ENCODE measurements around the gene WTAP. TPM values are rescaled to one million over a fixed set of nuclear protein-coding genes. Genes with fewer than 3 reads are reported as not detected.
A peak's percentile ranks its signal among the peaks of the same experiment; 100 is the strongest.
"Not testable (repeated sequence)": the region's sequence is repeated elsewhere in the genome, so short reads cannot be mapped to it uniquely, and the experiment has no call there.

The WTAP gene
- total RNA-seq, 2 donors from 2014 or later = 89.9 to 94.3 TPM

DNA sequence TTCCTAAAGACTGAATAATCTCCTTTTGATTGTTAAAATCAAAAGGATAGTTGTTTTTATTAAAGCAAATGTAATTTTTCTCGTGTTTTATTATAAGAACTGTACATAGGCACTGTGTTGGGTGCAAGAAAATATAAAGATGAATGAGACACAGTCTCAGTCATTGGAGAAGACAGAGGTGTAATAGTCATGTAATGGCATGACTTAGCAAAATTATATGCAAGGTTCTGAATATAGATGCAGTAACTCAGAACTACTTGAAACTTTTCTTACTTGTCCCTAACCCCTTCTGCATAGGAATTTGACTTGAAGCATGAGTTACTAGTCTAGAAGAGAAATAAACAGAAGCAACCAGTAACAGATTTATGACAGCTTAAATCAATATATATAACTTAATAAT, 14.9 kb downstream of the WTAP start:
- Mint-ChIP-seq H3K9me3 (no peaks in the 10 kb centered on the region), H3K27ac (peak overlapping the region in 1 of 2 donors; percentile 77), H3K36me3 (peaks cover 16 to 42% of the 10 kb centered on the region in 2 donors)
- ATAC-seq (no peak), DNase-seq (ENCODE audit: low spot score in 2 of 2) (no peak)

DNA sequence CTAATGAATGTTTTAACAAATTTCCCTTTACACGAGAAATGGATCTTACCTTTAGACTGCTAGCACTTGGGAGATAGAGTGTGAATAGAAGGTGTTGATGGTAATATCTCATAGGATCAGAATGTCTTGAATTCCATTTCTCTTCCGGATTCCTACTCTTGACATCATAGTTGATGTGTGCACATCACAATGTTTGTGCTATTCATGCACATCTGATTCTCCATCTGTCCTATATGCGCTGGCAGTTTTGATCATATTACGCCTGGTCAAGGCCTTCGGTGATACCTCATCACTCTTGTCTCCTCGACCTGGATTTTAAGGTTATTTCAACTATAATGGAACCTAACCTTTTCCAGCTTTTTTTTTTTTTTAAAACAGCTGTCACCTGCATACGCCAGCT, 17.8 kb downstream of the WTAP start:
- DNase-seq (ENCODE audit: low spot score in 2 of 2) = no peak
- Mint-ChIP-seq H3K9me3 (no peaks in the 10 kb centered on the region), H3K27ac (peak overlapping the region in 1 of 2 donors; percentile 35), H3K36me3 (peaks cover 16 to 44% of the 10 kb centered on the region in 2 donors)
- ATAC-seq = no peak

DNA sequence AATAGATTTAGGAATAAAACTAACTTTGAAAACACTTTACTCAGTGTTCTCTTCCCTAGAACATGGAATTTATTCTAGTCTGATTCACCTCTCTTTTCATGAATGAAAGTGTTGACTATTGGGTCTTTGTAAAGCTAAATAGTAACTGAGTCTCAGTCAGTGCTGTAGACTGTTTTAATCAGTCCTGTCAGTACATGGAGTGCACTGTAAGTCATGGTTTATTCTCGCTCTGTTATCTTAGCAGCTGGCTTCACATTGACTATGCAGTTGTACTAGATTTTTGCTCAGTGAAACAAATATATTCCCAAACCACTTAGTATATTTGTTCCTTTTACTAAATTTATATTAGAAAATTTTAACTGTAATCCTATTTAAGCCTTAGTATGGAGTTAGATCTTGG, 19.5 kb downstream of the WTAP start:
- DNase-seq (ENCODE audit: low spot score in 2 of 2) = no peak
- ATAC-seq = no peak
- Mint-ChIP-seq H3K9me3 (no peaks in the 10 kb centered on the region), H3K36me3 (peaks cover 16 to 30% of the 10 kb centered on the region in 2 donors), H3K27ac (peak overlapping the region in 1 of 2 donors; percentile 36)

DNA sequence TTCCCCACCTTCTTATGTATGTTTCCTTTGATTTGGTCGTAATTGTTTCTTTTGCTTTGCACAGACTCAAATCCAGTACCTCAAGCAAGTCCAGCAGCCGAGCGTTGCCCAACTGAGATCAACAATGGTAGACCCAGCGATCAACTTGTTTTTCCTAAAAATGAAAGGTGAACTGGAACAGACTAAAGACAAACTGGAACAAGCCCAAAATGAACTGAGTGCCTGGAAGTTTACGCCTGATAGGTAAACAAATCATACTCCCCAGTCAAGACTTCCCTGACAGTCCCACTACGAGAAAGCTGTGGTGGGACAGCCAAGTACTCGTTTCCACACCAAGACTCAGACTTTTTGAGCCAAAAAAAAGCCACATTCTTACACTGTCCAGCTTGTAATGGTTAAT, 20.8 kb downstream of the WTAP start:
- Mint-ChIP-seq H3K27ac (peak overlapping the region in 1 of 2 donors; percentile 23), H3K36me3 (peaks cover 16 to 32% of the 10 kb centered on the region in 2 donors)
- not testable (repeated sequence) for ATAC-seq; H3K9me3 Mint-ChIP-seq; DNase-seq (ENCODE audit: low spot score in 2 of 2)

DNA sequence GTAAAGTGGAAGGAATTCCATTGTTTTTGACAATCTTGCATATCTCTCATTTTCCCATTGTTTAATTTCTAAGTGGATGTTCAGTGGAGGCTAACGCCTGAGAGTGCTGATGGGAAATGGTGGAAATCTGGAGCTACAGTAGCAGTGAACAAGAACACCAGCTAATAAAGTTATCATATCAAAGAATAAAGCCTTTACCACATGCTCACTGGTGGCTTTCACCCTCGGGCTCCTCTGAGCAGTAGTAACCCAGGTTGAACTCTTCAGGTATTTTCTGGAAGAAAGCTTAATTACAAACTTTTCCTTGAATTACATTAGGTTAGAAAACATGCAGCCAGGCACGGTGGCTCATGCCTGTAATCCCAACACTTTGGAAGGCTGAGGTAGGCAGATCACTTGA, 24.1 kb downstream of the WTAP start:
- no peak for DNase-seq (ENCODE audit: low spot score in 2 of 2)
- no peaks in the 10 kb centered on the region for H3K9me3 Mint-ChIP-seq
- H3K27ac Mint-ChIP-seq = peak overlapping the region in 1 of 2 donors; percentile 89
- ATAC-seq = no peak
- H3K36me3 Mint-ChIP-seq = peaks cover 14 to 30% of the 10 kb centered on the region in 2 donors

DNA sequence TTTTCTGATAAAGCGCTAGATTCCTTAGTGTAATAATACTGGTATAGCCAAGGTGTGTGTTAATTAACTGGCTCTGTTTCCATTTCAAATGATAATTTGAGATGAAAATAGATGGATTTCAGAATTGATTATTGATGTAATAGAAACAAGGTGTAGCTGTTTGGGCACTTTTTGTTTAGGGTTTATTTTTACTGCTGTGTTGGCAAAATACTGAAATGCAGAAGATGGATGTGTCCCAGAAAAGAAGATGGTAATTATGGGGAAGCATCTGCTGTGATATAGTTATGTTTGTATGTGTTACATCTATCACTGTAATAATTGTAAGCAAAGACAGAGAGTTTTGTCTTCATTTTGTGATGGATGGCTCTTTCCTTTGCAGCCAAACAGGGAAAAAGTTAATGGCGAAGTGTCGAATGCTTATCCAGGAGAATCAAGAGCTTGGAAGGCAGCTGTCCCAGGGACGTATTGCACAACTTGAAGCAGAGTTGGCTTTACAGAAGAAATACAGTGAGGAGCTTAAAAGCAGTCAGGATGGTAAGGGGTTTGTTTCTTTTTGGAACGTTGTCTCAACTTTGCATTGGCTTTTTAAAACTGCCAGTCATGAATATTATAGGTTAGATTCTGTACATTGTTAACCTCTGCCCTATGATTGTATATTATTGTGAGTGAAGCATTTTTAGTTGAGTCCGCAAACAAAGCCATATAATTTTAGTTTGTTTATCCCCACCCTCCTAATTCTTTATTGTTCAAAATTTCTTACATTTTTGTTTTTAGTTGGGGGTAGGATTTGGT, 26.0 kb downstream of the WTAP start:
- Mint-ChIP-seq H3K27ac (peak overlapping the region in 1 of 2 donors; percentile 12), H3K36me3 (peaks cover 17 to 32% of the 10 kb centered on the region in 2 donors), H3K9me3 (no peaks in the 10 kb centered on the region)
- DNase-seq (ENCODE audit: low spot score in 2 of 2) = no peak
- no peak for ATAC-seq

DNA sequence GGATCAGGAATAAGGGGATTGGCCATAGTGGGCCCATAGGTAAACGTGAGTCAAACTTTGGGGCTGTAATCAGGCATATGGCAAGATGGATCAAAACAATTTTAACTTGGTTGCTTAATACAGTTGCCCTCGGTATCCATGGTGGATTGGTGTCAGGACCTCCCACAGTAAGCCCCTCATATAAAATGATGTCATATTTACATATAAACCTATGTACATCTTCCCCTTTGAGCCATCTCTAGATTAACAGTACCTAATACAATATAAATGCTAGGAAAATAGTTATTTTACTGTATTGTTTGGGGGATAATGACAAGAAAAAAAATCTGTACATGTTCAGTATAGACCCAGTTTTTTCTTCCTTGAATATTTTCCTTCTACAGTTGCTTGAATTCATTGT, 27.1 kb downstream of the WTAP start:
- H3K36me3 Mint-ChIP-seq = peaks cover 21 to 36% of the 10 kb centered on the region in 2 donors
- H3K9me3 Mint-ChIP-seq = no peaks in the 10 kb centered on the region

DNA sequence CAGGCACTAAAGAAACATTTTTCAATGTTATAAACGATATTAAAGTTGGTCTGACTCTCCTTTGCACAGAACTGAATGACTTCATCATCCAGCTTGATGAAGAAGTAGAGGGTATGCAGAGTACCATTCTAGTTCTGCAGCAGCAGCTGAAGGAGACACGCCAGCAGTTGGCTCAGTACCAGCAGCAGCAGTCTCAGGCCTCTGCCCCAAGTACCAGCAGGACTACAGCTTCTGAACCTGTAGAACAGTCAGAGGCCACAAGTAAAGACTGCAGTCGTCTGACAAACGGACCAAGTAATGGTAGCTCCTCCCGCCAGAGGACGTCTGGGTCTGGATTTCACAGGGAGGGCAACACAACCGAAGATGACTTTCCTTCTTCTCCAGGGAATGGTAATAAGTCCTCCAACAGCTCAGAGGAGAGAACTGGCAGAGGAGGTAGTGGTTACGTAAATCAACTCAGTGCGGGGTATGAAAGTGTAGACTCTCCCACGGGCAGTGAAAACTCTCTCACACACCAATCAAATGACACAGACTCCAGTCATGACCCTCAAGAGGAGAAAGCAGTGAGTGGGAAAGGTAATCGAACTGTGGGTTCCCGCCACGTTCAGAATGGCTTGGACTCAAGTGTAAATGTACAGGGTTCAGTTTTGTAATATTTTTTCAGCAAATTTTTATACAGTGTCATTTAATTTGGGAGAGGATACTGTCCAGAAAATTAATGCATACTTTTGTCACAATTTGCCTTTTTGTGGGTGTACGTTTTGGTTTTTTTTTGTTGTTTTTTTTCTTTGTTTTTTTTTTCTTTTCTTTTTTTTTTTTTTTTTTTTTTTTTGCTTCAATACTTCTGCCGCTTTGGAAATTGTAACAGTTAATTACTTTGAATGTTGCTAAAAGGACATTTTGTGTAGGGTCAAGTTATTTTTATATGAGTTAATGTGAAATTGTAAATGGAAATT, 27.9 kb downstream of the WTAP start:
- H3K9me3 Mint-ChIP-seq = no peaks in the 10 kb centered on the region
- no peak for ATAC-seq
- H3K27ac Mint-ChIP-seq = peak overlapping the region in 1 of 2 donors; percentile 95
- no peak for DNase-seq (ENCODE audit: low spot score in 2 of 2)
- peaks cover 21 to 36% of the 10 kb centered on the region in 2 donors for H3K36me3 Mint-ChIP-seq

More for the DNA sequence above, 27.1 kb downstream of the WTAP start:
- no peak overlapping the region for H3K27ac Mint-ChIP-seq
- no peak for ATAC-seq
- DNase-seq (ENCODE audit: low spot score in 2 of 2) = no peak

DNA sequence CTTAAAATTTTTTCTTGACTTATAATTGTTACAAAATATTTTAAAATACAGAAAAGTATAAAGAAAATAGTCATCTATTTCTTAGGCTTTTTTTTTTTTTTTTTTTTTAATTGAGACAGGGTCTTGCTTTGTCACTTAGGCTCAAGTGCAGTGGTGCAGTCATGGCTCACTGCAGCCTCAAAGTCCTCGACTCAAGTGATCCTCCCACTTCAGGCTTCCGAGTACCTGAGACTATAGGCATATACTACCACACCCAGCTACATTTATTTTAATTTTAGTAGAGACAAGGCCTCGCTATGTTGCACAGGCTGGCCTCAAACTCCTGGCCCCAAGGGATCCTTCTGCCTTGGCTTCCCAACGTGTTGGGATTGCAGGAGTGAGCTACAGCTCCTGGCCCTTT, 29.2 kb downstream of the WTAP start:
- ATAC-seq (no peak), DNase-seq (ENCODE audit: low spot score in 2 of 2) (no peak)
- peaks cover 28 to 36% of the 10 kb centered on the region in 2 donors for H3K36me3 Mint-ChIP-seq
- no peaks in the 10 kb centered on the region for H3K9me3 Mint-ChIP-seq
- no peak overlapping the region for H3K27ac Mint-ChIP-seq

DNA sequence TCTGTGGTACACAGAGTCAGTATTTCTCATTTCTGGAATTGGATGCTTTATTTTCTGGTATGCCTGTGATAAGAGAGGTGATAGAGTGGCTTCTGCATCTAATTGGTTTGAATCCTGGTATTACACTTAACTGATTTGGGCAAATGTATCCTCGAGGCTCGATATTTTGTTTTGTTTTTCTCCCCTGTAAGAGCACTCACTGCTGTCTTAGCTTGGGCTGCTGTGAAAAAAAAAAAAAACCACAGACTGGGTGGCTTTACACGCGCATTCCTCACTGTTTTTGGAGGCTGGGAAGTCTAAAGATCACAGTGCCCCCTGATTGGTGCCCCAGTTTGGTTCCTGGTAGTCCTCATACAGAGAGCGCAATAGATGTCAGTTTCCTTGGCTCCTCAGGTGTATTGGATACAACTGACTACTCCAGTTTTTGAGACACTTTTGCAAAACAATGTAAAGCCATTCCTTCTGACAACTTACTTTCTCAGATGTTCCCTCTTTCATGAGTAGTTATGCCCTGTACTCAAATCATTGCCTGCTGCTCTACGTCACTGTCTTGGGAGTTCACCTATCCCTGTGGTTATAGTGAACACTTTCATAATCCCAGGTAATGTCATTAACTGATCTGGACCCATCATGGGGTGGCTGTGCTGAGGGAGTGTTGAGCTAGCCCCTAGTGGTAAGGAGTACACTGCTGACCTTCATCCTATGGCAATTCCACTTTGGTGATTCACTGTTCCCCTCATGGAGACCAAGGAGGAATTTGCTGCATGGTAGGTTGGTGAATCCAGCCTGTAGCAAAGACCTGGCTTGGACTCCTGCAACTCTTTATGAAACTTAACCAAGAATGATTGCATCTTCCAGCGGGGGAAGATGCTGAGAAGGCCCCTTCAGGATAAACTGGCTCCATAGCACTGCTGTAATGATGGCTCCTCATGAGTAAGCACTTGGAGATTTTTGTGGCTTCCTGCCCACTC, 31.0 kb downstream of the WTAP start:
- no peak for DNase-seq (ENCODE audit: low spot score in 2 of 2)
- Mint-ChIP-seq H3K27ac (peak overlapping the region; percentile 31 to 73), H3K9me3 (no peaks in the 10 kb centered on the region), H3K36me3 (peaks cover 37 to 41% of the 10 kb centered on the region in 2 donors)
- no peak for ATAC-seq

DNA sequence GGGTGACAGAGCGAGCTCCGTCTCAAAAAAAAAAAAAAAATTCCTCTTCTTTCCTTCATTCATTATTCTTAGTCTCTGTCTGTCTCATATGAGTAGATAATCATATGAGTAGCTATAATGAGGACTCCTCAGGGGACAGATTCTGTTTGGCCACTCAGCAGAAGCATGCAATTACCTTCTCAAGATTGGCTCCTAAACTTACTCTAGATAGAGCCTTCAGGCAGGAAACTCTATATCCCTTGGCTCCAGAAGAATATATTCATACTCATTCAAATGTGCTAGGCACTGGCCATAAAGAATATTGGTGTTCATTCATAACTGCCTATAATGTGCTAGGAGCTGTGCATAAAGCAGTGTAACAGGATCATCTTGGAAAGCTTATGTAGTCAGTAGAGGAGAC, 32.3 kb downstream of the WTAP start:
- ATAC-seq (no peak), DNase-seq (ENCODE audit: low spot score in 2 of 2) (no peak)
- no peaks in the 10 kb centered on the region for H3K9me3 Mint-ChIP-seq
- H3K27ac Mint-ChIP-seq = peak overlapping the region in 1 of 2 donors; percentile 6
- H3K36me3 Mint-ChIP-seq = peaks cover 36 to 39% of the 10 kb centered on the region in 2 donors

DNA sequence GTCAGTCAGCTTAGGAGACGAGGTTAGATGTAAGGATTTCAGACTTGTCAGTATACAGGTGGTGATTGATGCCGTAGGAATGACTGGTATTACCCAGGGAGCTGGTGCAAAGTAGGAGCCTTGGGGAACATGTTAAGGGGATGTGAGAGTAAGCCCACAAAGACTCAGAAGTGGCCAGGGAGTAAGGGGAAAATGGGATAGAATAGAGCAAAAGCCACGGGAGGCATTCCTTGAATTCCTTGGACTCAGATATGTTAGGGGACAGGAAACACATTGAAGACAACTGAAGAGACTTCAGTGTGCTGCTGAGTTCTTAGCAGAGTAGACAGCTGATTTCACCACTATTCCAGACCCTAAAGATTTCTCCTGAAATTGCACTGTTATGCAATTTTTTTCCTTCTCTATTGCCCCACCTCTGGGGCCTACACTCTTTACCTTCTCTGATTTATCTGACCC, 33.3 kb downstream of the WTAP start:
- Mint-ChIP-seq H3K9me3 (no peaks in the 10 kb centered on the region), H3K36me3 (peaks cover 28 to 33% of the 10 kb centered on the region in 2 donors), H3K27ac (peak overlapping the region; percentile 98 to 99)
- DNase-seq (ENCODE audit: low spot score in 2 of 2) = no peak
- ATAC-seq = no peak

DNA sequence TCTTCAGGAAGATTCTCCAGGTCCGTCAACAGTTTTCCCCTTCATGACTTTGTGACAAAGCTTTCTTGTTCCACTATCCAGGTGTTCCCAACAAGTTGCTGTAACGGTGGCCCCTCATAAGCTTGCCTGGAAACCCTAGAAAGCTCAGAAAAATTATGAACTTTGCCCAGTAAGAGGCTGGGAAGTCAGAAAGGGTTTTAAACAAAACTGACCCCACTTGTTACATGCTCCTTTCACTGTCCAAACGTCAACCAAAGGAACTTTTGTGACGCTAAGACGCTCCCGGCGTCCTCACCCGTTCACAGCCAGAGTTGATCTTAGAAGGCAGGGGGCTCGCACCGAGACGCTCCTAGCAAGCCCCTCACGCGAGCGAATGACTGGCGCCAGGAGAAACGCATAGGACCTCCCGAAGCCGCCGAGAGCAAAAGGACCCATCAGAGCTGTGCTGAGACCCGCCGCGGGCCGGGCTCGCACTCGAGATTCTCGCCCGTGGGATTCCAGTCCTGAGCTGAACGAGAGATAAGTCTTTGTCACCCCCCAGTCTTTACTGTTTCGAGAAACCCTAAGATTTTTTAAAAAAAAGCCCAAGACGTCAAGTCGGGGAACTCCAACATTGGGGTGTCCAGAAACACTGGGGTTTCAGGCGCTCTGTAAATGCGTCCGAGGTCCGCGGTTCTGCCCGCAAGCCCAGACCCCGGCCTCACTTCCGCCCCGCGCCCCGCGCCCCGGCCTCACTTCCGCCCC, 34.0 kb downstream of the WTAP start:
- ATAC-seq = no peak
- peak overlapping the region; percentile 98 to 99 for H3K27ac Mint-ChIP-seq
- no peaks in the 10 kb centered on the region for H3K9me3 Mint-ChIP-seq
- peak in 1 of 2 donors; percentile 61 for DNase-seq (ENCODE audit: low spot score in 2 of 2)
- H3K36me3 Mint-ChIP-seq = peaks cover 21 to 28% of the 10 kb centered on the region in 2 donors

DNA sequence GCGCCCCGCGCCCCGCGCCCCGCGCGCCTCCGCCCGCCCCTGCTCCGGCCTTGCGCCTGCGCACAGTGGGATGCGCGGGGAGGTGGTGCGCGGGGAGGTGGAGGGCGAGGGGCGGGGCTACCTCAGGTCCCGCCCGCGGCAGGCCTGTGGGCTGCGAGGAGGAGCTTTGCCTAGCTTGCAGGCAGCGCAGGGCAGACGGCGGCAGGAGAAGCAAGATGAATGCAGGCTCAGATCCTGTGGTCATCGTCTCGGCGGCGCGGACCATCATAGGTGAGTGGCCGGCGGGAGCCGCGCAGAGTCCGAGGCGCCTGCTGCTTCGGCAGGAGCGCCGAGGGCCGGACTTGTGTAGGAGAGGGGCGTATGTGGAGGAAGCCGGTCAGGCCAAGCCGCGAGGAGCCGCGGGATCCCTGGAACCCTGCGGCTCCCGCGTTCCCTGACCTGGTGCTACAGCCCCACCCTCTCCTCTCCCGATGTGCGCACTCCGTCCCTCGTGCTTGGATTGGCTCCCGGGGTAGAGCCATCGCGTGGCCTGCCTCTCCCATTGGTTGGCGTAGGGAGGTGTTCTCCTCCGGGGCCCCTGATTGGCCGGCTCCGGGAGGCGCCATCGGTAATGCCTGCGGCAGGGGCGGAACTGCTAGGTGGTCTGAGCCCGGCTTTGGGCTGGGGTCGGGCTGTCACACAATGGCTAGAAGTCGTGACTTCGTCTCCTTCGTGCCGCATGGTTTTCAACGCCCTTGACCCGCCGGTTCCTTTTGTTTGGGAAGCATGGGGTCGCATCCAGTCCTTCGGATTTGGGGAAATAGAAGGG, 34.8 kb downstream of the WTAP start, which contains the start of gene ACAT2:
Gene ACAT2 (plus strand): TSS at position 173 of the 808 bp plus-strand sequence. CDS start 43 bp downstream, at position 216.
- H3K36me3 Mint-ChIP-seq = peaks cover 24 to 28% of the 10 kb centered on the region in 2 donors
- DNase-seq (ENCODE audit: low spot score in 2 of 2) (peak; percentile 92 to 96), ATAC-seq (peak; percentile 96)
- no peaks in the 10 kb centered on the region for H3K9me3 Mint-ChIP-seq
- peak within 1 kb of the TSS; percentile 98 to 99 for H3K27ac Mint-ChIP-seq
